ENCODE measurements around the gene RPL32. TPM values are rescaled to one million over a fixed set of nuclear protein-coding genes. Genes with fewer than 3 reads are reported as not detected.
"Not testable (repeated sequence)": the region's sequence is repeated elsewhere in the genome, so short reads cannot be mapped to it uniquely, and the experiment has no call there.

The RPL32 gene
- total and polyA plus RNA-seq, 9 of the 15 experiments (the other 6 are each of a cell fraction or from before 2014, with no cell fraction given): 2,738 to 6,200 (median 4,286) TPM

DNA sequence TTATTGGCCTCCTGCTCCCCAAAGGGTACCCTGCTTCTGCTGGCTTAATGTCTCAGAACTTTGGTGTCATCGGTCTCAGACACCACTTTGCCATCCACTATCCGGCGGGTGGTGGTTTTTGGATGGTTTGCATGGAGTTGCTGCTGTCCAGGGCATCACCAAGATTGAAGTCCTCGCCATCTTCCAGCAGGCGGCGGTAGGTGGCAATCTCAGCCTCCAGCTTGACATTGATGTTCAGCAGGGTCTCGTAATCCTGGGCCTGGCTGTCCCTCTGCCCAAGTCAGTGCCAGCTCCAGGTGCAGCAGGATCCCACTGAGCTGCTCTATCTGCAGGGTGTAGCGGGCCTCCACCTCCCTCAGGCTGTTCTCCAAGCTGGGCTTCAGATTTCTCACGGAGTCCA, 54.0 kb downstream of the RPL32 start:
- intact Hi-C loops (cut with micrococcal nuclease): loop anchor here (2.0 to 5.0 kb wide), 2 partner anchors 55 to 103 kb away; partner anchors contain the start of gene RPL32
- 1% methylated on average over 9 of the region's 9 CpGs for WGBS (ENCODE audit: insufficient coverage, low coverage, missing lambda C conversion rate)
- CTCF ChIA-PET (ENCODE audit: low intra/inter-chr PET ratio): interaction anchor here (1.3 kb wide), 1 partner anchor 23 kb away, joined by 4 read pairs; no protein-coding TSS in a partner anchor

More for the DNA sequence above, 54.0 kb downstream of the RPL32 start:
- H4K20me1 ChIP-seq (replicated peaks; ENCODE audit: control insufficient read depth, insufficient read depth, low read length); BruUV-seq (replicated peaks); H3K9ac ChIP-seq (ENCODE audit: insufficient read depth in 1 of 2, low read depth in 2 of 2, low read length in 2 of 2); H3K9me3 ChIP-seq (replicated peaks; ENCODE audit: control insufficient read depth, insufficient read depth, low read depth, low read length); H3K4me3 ChIP-seq; H3K4me1 ChIP-seq (replicated peaks in 1 of 2; ENCODE audit: control insufficient read depth in 2 of 2, insufficient read depth in 2 of 2, low read length in 2 of 2); H3K27ac ChIP-seq (ENCODE audit: extremely low read depth, low read depth, low read length); H3K36me3 ChIP-seq (ENCODE audit: control insufficient read depth, insufficient read depth, low read length); H3K9me1 ChIP-seq (ENCODE audit: control insufficient read depth, insufficient read depth, low read length); in situ Hi-C loops (cut with MboI); H3K79me2 ChIP-seq (ENCODE audit: control insufficient read depth, insufficient read depth, low read length); H3K4me2 ChIP-seq (ENCODE audit: insufficient read depth, low read length): not testable (repeated sequence)
- FAIRE-seq: peak; percentile 83
- peak overlapping the region; percentile 34; the same call in 1 of the 2 replicates for H2AFZ ChIP-seq (ENCODE audit: low read depth, low read length)
- DNase-seq (ENCODE audit: extremely low read depth in 1 of 4, low spot score in 3 of 4): peak; percentile 36 to 79 (median 41)
- POLR2A ChIA-PET: interaction anchor here (0.6 to 2.0 kb wide), 11 partner anchors 9 to 407 kb away, joined by 3 to 8 read pairs (median 4); partner anchors contain the start of gene CAND2
- H3K27me3 ChIP-seq (ENCODE audit: control insufficient read depth in 2 of 2, insufficient read depth in 2 of 2, low read length in 2 of 2): peaks cover 3 to 13% of the 10 kb centered on the region in 2 experiments; a peak in 4 of 5 replicates
- TF ChIP-seq, protein P1, sequence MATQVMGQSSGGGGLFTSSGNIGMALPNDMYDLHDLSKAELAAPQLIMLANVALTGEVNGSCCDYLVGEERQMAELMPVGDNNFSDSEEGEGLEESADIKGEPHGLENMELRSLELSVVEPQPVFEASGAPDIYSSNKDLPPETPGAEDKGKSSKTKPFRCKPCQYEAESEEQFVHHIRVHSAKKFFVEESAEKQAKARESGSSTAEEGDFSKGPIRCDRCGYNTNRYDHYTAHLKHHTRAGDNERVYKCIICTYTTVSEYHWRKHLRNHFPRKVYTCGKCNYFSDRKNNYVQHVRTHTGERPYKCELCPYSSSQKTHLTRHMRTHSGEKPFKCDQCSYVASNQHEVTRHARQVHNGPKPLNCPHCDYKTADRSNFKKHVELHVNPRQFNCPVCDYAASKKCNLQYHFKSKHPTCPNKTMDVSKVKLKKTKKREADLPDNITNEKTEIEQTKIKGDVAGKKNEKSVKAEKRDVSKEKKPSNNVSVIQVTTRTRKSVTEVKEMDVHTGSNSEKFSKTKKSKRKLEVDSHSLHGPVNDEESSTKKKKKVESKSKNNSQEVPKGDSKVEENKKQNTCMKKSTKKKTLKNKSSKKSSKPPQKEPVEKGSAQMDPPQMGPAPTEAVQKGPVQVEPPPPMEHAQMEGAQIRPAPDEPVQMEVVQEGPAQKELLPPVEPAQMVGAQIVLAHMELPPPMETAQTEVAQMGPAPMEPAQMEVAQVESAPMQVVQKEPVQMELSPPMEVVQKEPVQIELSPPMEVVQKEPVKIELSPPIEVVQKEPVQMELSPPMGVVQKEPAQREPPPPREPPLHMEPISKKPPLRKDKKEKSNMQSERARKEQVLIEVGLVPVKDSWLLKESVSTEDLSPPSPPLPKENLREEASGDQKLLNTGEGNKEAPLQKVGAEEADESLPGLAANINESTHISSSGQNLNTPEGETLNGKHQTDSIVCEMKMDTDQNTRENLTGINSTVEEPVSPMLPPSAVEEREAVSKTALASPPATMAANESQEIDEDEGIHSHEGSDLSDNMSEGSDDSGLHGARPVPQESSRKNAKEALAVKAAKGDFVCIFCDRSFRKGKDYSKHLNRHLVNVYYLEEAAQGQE (IDR thresholded peaks at IDR 0.05; ENCODE audit: borderline replicate concordance): peak; percentile 18; the same call in 1 of the 2 replicates
- TF ChIP-seq, protein P1 (CRISPR knock-in tag; IDR thresholded peaks at IDR 0.05; ENCODE audit: low read depth): not testable (repeated sequence)
- TF ChIP-seq PKNOX1 (IDR thresholded peaks at IDR 0.05) (peak; percentile 24; the same call in 1 of the 2 replicates), MEIS2 (IDR thresholded peaks at IDR 0.05; ENCODE audit: partially characterized antibody) (peak; percentile 31), RAD21 (CRISPR knock-in tag; conservative IDR thresholded peaks at IDR 0.05 in 1 of 2, IDR thresholded peaks at IDR 0.05 in 1 of 2) (peak; percentile 15 to 51; a peak in 2 of 4 replicates), SMC3 (conservative IDR thresholded peaks at IDR 0.05; ENCODE audit: insufficient read depth, low read depth, low read length) (peak; percentile 50; the same call in 1 of the 2 replicates), RCOR1 (IDR thresholded peaks at IDR 0.05; ENCODE audit: borderline replicate concordance in 1 of 2, low read depth in 2 of 2, low read length in 2 of 2) (0 out of 4 replicates have a peak, but pooled peaks of 1 of the 2 experiments have one; percentile 32)
- TF ChIP-seq, protein P2, sequence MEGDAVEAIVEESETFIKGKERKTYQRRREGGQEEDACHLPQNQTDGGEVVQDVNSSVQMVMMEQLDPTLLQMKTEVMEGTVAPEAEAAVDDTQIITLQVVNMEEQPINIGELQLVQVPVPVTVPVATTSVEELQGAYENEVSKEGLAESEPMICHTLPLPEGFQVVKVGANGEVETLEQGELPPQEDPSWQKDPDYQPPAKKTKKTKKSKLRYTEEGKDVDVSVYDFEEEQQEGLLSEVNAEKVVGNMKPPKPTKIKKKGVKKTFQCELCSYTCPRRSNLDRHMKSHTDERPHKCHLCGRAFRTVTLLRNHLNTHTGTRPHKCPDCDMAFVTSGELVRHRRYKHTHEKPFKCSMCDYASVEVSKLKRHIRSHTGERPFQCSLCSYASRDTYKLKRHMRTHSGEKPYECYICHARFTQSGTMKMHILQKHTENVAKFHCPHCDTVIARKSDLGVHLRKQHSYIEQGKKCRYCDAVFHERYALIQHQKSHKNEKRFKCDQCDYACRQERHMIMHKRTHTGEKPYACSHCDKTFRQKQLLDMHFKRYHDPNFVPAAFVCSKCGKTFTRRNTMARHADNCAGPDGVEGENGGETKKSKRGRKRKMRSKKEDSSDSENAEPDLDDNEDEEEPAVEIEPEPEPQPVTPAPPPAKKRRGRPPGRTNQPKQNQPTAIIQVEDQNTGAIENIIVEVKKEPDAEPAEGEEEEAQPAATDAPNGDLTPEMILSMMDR (IDR thresholded peaks at IDR 0.05 in 2 of 3, conservative IDR thresholded peaks at IDR 0.05 in 1 of 3; ENCODE audit: insufficient read depth in 2 of 3, low read depth in 1 of 3, low read length in 3 of 3): peak; percentile 65 to 73 (median 66)
- ATAC-seq: peak; percentile 75
